Mesothelial cell of epicardium (in vitro differentiated cells): ENCODE measurements around the gene ASB7. TPM values are rescaled to one million over a fixed set of nuclear protein-coding genes. Genes with fewer than 3 reads are reported as not detected.
"Not testable (repeated sequence)": the region's sequence is repeated elsewhere in the genome, so short reads cannot be mapped to it uniquely, and the experiment has no call there.

Experiments used
- DNase-seq, 2 experiments: peaks; one replicate each; pipeline ENCODE4 v3.0.0; 2021; ENCODE audit warnings: low spot score in 2 of 2; ENCODE audit not compliant: unreplicated experiment in 2 of 2
- H3K27ac Mint-ChIP-seq: 2 replicates; pipeline ENCODE4 v1.8.0; 2021; ENCODE audit warnings: mixed read lengths
- H3K27me3 Mint-ChIP-seq: 2 replicates; pipeline ENCODE4 v1.8.0; 2021; ENCODE audit warnings: low read depth, mixed read lengths
- H3K36me3 Mint-ChIP-seq: 2 replicates; pipeline ENCODE4 v1.8.0; 2021; ENCODE audit warnings: mixed read lengths
- H3K4me1 Mint-ChIP-seq: 2 replicates; pipeline ENCODE4 v1.8.0; 2021; ENCODE audit warnings: mixed read lengths
- H3K4me3 Mint-ChIP-seq: 2 replicates; pipeline ENCODE4 v1.8.0; 2021; ENCODE audit warnings: mild to moderate bottlenecking, moderate library complexity, mixed read lengths
- H3K9me3 Mint-ChIP-seq: 2 replicates; pipeline ENCODE4 v1.8.0; 2021; ENCODE audit warnings: mixed read lengths
- total RNA-seq: library from RNA; stranded (reverse); gene quantifications from 3 replicates; pipeline ENCODE4 v1.2.1, GENCODE V29; 2021
- TF ChIP-seq, protein P1 (sequence below): fragments of 200-600 bp; sonication (generic); IDR thresholded peaks from one replicate; pipeline ENCODE4 v1.5.0; 2021; ENCODE audit warnings: antibody characterized with exemption; ENCODE audit not compliant: unreplicated experiment

ASB7 gene
- total RNA-seq, 1 donor from 2014 or later, result 15.5 TPM

DNA sequence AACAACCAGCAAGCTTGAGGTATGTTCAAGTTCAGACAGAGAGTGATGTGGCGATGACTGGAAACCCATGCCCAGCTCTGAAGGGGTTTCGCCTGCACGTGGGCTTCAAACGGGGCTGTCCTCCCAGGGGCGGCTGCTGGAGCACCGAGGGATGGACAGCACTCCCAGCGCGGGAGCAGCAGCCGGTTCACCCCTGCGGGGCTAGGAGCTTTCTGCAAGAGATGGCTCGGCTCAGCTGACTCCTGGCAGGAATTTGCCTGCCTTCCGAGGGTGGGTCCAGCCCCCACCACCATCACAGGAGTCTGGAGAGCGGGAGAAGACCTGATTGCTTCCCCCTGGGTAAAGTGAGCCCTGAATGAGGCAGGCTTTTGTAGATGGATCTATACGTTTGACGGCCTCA is 66.9 kb downstream of the ASB7 start:
- Mint-ChIP-seq H3K4me1 (no peaks in the 10 kb centered on the region), H3K9me3 (no peaks in the 10 kb centered on the region), H3K27me3 (peaks cover 14% of the 10 kb centered on the region), H3K4me3 (no peak overlapping the region), H3K27ac (no peak overlapping the region), H3K36me3 (no peaks in the 10 kb centered on the region)
- TF ChIP-seq, protein P1, sequence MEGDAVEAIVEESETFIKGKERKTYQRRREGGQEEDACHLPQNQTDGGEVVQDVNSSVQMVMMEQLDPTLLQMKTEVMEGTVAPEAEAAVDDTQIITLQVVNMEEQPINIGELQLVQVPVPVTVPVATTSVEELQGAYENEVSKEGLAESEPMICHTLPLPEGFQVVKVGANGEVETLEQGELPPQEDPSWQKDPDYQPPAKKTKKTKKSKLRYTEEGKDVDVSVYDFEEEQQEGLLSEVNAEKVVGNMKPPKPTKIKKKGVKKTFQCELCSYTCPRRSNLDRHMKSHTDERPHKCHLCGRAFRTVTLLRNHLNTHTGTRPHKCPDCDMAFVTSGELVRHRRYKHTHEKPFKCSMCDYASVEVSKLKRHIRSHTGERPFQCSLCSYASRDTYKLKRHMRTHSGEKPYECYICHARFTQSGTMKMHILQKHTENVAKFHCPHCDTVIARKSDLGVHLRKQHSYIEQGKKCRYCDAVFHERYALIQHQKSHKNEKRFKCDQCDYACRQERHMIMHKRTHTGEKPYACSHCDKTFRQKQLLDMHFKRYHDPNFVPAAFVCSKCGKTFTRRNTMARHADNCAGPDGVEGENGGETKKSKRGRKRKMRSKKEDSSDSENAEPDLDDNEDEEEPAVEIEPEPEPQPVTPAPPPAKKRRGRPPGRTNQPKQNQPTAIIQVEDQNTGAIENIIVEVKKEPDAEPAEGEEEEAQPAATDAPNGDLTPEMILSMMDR, result no peak
- DNase-seq, result no peak

DNA sequence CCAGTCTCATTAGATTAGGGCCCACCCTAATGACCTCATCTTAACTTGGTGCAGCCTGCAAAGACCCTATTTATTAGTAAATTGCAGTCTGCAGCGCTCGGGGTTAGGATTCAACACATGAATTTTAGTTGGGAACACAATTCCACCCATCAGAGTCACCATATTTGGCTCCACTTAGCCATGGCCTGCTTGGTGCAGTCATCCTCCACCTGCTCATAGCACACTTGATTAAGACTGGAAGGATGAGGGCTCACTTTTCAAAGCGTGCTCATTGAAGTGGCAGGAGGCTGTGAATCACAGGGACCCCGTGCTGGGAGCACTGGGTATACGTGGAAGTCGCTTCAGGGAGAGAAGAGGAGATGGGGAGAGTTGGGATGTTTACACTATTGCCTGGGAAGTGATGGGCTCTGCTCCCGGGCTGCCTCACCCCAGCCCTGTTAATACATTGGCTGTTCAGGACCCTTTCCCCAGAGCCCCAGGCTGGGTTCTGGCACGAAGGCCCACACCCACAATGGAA is 68.2 kb downstream of the ASB7 start:
- TF ChIP-seq, protein P1, result no peak
- Mint-ChIP-seq H3K4me1 (no peaks in the 10 kb centered on the region), H3K4me3 (no peak overlapping the region), H3K9me3 (peaks cover 4% of the 10 kb centered on the region), H3K27ac (no peak overlapping the region), H3K36me3 (no peaks in the 10 kb centered on the region), H3K27me3 (peaks cover 8% of the 10 kb centered on the region)
- DNase-seq, result no peak

GRCh38 chr15:100671124-100671680 is 68.8 kb downstream of the ASB7 start:
- Mint-ChIP-seq H3K4me1 (no peaks in the 10 kb centered on the region), H3K27ac (no peak overlapping the region), H3K27me3 (peaks cover 9% of the 10 kb centered on the region), H3K36me3 (no peaks in the 10 kb centered on the region), H3K9me3 (peaks cover 4% of the 10 kb centered on the region), H3K4me3 (no peak overlapping the region)
- DNase-seq, result no peak
- TF ChIP-seq, protein P1, result no peak

DNA sequence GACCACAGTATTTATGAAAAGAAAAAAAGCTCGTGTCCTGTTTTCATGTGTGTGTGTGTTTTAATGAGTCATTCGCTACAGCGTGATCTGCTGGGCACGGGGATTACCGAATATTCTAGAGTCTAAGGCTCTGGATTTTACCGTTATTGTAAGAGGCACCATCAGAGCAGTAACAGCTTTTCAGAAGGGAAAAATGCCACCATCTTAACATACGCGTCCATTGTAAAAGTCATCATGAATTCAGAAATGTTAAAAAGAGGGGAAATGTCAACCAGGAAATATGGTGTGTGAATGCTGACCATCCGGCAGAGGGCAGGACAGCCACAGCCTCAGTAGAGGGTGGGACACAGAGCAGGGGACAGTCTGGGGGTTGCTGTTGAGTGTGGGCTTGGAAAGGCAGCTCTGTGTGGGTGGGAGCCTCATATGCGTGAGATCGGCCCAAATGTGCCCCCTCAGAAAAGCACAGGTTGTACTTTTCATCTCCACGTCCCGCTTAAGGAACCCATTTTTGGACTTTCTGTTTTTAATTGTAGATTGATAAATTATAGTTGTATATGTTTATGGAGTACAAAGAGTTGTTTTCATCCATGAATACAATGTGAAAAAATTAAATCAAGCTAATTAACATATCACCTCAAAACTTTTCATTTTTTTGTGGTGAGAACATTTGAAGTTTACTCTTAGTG is 69.6 kb downstream of the ASB7 start:
- Mint-ChIP-seq H3K4me3 (no peak overlapping the region), H3K27me3 (peaks cover 13% of the 10 kb centered on the region), H3K4me1 (no peaks in the 10 kb centered on the region), H3K9me3 (peaks cover 4% of the 10 kb centered on the region), H3K36me3 (no peaks in the 10 kb centered on the region), H3K27ac (no peak overlapping the region)
- DNase-seq, result no peak
- TF ChIP-seq, protein P1, result peak; percentile 24

- Mint-ChIP-seq H3K4me1 (no peaks in the 10 kb centered on the region), H3K9me3 (peaks cover 6% of the 10 kb centered on the region), H3K36me3 (no peaks in the 10 kb centered on the region), H3K27me3 (peaks cover 19% of the 10 kb centered on the region), H3K27ac (no peak overlapping the region), H3K4me3 (no peak overlapping the region)
- DNase-seq, result no peak
- TF ChIP-seq, protein P1, result no peak
Observed at GRCh38 chr15:100672959-100673358, 70.6 kb downstream of the ASB7 start.

DNA sequence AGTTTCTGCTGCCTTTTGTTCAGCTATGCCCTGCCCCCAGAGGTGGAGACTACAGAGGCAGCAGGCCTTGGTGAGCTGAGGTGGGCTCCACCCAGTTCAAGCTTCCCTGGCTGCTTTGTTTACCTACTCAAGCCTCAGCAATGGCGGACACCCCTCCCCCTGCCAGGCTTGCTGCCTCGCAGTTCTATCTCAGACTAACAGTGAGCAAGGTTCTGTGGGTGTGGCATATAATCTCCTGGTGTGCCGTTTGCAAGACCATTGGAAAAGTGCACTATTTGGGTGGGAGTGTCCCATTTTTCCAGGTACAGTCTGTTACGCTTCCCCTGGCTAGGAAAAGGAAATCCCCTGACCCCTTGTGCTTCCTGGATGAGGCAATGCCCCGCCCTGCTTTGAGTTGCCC is 76.8 kb downstream of the ASB7 start:
- Mint-ChIP-seq H3K9me3 (peaks cover 16% of the 10 kb centered on the region), H3K27me3 (peaks cover 13% of the 10 kb centered on the region)
- not testable (repeated sequence) for H3K27ac Mint-ChIP-seq, H3K36me3 Mint-ChIP-seq, H3K4me1 Mint-ChIP-seq, H3K4me3 Mint-ChIP-seq, DNase-seq
